ENCODE data around the gene AGPAT3. TPM values are rescaled to one million over a fixed set of nuclear protein-coding genes. Genes with fewer than 3 reads are reported as not detected.

Gene AGPAT3
- total RNA-seq, 4 donors from 2014 or later, result 61.0 to 77.9 (median 69.4) TPM

DNA sequence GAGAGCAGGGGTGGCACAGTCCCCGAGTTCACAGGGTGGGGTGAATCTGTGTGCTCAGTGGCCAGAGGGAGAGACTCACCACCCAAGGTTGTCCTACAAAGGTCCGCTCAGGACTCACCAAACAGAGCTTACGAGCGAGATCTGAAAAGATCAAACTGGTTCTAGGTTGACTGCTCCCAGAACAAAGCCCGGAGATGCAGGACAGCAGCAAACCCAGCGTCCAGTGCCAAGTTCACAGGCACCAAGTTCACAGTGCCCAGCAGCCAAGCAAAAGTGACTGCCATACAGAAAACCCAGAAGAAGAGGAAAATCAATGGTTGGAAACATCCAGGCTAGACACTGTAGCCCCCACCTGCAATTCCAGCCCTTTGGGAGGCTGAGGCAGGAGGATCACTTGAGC lies 35.7 kb downstream of the AGPAT3 start:
- TF ChIP-seq POLR2A (IDR thresholded peaks at IDR 0.05), result no peak
- no peak for TF ChIP-seq POLR2AphosphoS5 (IDR thresholded peaks at IDR 0.05)
- no peak for TF ChIP-seq EP300 (IDR thresholded peaks at IDR 0.05)
- TF ChIP-seq CTCF (IDR thresholded peaks at IDR 0.05), result no peak
- no peak overlapping the region for H3K27ac ChIP-seq
- peaks cover 7% of the 10 kb centered on the region for H3K36me3 ChIP-seq
- no peaks in the 10 kb centered on the region for H3K27me3 ChIP-seq
- no peaks in the 10 kb centered on the region for H3K4me1 ChIP-seq
- H3K9me3 ChIP-seq, result no peaks in the 10 kb centered on the region
- H3K4me3 ChIP-seq, result no peak overlapping the region
- 85% methylated on average over 6 of the region's 6 CpGs for WGBS
- DNase-seq (ENCODE audit: low spot score in 2 of 2), result no peak

DNA sequence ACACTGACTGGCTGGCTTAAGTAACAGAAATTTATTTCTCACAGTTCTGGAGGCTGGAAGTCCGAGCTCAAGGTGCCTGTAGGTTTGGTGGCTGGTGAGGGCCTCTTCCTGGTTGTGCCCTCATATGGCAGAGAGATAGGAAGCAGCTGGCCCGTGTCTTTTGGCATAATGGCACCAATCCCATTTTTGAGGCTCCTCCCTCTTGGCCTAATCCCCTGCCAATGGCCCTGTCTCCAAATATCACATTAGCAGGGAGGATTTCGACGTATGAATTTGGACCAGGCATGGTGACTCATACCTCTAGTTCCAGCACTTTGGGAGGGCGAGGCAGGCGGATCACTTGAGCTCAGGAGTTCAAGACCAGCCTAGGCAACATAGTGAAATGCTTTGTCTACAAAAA lies 37.4 kb downstream of the AGPAT3 start:
- no peaks in the 10 kb centered on the region for H3K27me3 ChIP-seq
- H3K4me3 ChIP-seq, result no peak overlapping the region
- peak in 1 of 2 donors; percentile 72 for DNase-seq (ENCODE audit: low spot score in 2 of 2)
- no peak overlapping the region for H3K27ac ChIP-seq
- no peaks in the 10 kb centered on the region for H3K9me3 ChIP-seq
- 49% methylated on average over 6 of the region's 6 CpGs for WGBS
- TF ChIP-seq POLR2A (IDR thresholded peaks at IDR 0.05) (no peak), POLR2AphosphoS5 (IDR thresholded peaks at IDR 0.05) (no peak), EP300 (IDR thresholded peaks at IDR 0.05) (no peak), CTCF (IDR thresholded peaks at IDR 0.05) (no peak)
- H3K4me1 ChIP-seq, result no peaks in the 10 kb centered on the region
- peaks cover 19% of the 10 kb centered on the region for H3K36me3 ChIP-seq

- no peak overlapping the region for H3K4me3 ChIP-seq
- DNase-seq (ENCODE audit: low spot score in 2 of 2), result peak in 1 of 2 donors; percentile 70
- TF ChIP-seq POLR2AphosphoS5 (IDR thresholded peaks at IDR 0.05), result no peak
- no peak for TF ChIP-seq EP300 (IDR thresholded peaks at IDR 0.05)
- no peak for TF ChIP-seq CTCF (IDR thresholded peaks at IDR 0.05)
- TF ChIP-seq POLR2A (IDR thresholded peaks at IDR 0.05), result no peak
- H3K9me3 ChIP-seq, result no peaks in the 10 kb centered on the region
- 80% methylated on average over 23 of the region's 26 CpGs for WGBS
- H3K27me3 ChIP-seq, result no peaks in the 10 kb centered on the region
- peaks cover 19% of the 10 kb centered on the region for H3K36me3 ChIP-seq
- no peak overlapping the region for H3K27ac ChIP-seq
- no peaks in the 10 kb centered on the region for H3K4me1 ChIP-seq
Measured at GRCh38 chr21:43903451-43904091, 38.5 kb downstream of the AGPAT3 start.

- Histone ChIP-seq H3K4me3 (no peak overlapping the region), H3K4me1 (no peaks in the 10 kb centered on the region), H3K9me3 (no peaks in the 10 kb centered on the region), H3K27ac (no peak overlapping the region), H3K36me3 (peaks cover 16% of the 10 kb centered on the region), H3K27me3 (no peaks in the 10 kb centered on the region)
- 85% methylated on average over 12 of the region's 14 CpGs for WGBS
- peak in 1 of 2 donors; percentile 67 for DNase-seq (ENCODE audit: low spot score in 2 of 2)
- TF ChIP-seq CTCF (IDR thresholded peaks at IDR 0.05) (no peak), POLR2AphosphoS5 (IDR thresholded peaks at IDR 0.05) (no peak), POLR2A (IDR thresholded peaks at IDR 0.05) (no peak), EP300 (IDR thresholded peaks at IDR 0.05) (no peak)
Measured at GRCh38 chr21:43904331-43904781, 39.3 kb downstream of the AGPAT3 start.

- 90% methylated on average over 14 of the region's 16 CpGs for WGBS
- no peaks in the 10 kb centered on the region for H3K4me1 ChIP-seq
- TF ChIP-seq POLR2A (IDR thresholded peaks at IDR 0.05), result no peak
- TF ChIP-seq EP300 (IDR thresholded peaks at IDR 0.05), result no peak
- no peak for TF ChIP-seq POLR2AphosphoS5 (IDR thresholded peaks at IDR 0.05)
- TF ChIP-seq CTCF (IDR thresholded peaks at IDR 0.05), result no peak
Measured at GRCh38 chr21:43905726-43906455, 40.9 kb downstream of the AGPAT3 start.

More at GRCh38 chr21:43905726-43906455, 40.9 kb downstream of the AGPAT3 start:
- Histone ChIP-seq H3K27me3 (no peaks in the 10 kb centered on the region), H3K9me3 (no peaks in the 10 kb centered on the region), H3K4me3 (no peak overlapping the region), H3K27ac (no peak overlapping the region), H3K36me3 (peaks cover 15% of the 10 kb centered on the region)
- peak in 1 of 2 donors; percentile 50 for DNase-seq (ENCODE audit: low spot score in 2 of 2)

Data from suprapubic skin (tissue), 4 donors.